H1 (cell line): ENCODE results near the gene FBP1. TPM values are rescaled to one million over a fixed set of nuclear protein-coding genes. Genes with fewer than 3 reads are reported as not detected.

Source experiments
- ATF2 ChIP-seq: IDR thresholded peaks from 2 replicates; pipeline ENCODE4 v1.6.1; 2012; ENCODE audit warnings: low read length, inconsistent platforms
- polyA plus RNA-seq, 7 experiments: library from polyadenylated mRNA; depleted of rRNA in 3 of 7; stranded (reverse) in 5 of 7; unstranded in 2 of 7; fragments of >200 nt in 5 of 7; fragments of 200-250 nt in 2 of 7; gene quantifications; 1 replicate in 5 of 7; 2 replicates in 1 of 7; 4 replicates in 1 of 7; pipeline versions ENCODE4 v1.2.1 to v1.2.3, GENCODE V29; 2011 to 2013; ENCODE audit warnings: missing spikeins in 2 of 7, mixed read lengths in 2 of 7
- total RNA-seq: library from RNA; stranded (reverse); fragmentation: NEBNext Ultra II Directional; extraction: Animal tissue kit (Norgen Biotek cat#: 25700); gene quantifications from 2 replicates; pipeline ENCODE4 v1.2.1, GENCODE V29; 2021

The FBP1 gene
- total and polyA plus RNA-seq, 2 of the 8 experiments (the other 6 are each of a cell fraction or from before 2014, with no cell fraction given): 1.0 to 4.1 TPM

GRCh38 chr9:94630281-94630680 lies 9.0 kb downstream of the FBP1 start (continued):
- TF ChIP-seq ATF2: no peak
- TF ChIP-seq, all 59 proteins: peak for 0
